SK-N-MC (cell line): ENCODE results near the gene SPDYC.

Experiments used
- DNase-seq: peaks from one replicate; pipeline ENCODE4 v3.0.0-alpha.2; 2011; ENCODE audit warnings: low read depth, low spot score
- H3K27ac ChIP-seq: fragments of 200-600 bp; sonication (generic); 2 replicates; pipeline ENCODE4 v1.5.1; 2016; ENCODE audit warnings: mixed run types
- H3K36me3 ChIP-seq: fragments of 200-600 bp; sonication (generic); 2 replicates; pipeline ENCODE4 v1.6.1; 2017; ENCODE audit warnings: antibody characterized with exemption, low read length, mixed read lengths; ENCODE audit not compliant: insufficient read depth
- H3K4me3 ChIP-seq: fragments of 200-600 bp; sonication (generic); 2 replicates; pipeline ENCODE4 v1.5.1; 2016
- H3K9ac ChIP-seq: fragments of 200-600 bp; sonication (generic); 2 replicates; pipeline ENCODE4 v1.8.0; 2017; ENCODE audit warnings: mixed run types, mixed read lengths; ENCODE audit not compliant: insufficient read length
- H3K9me3 ChIP-seq: fragments of 200-600 bp; sonication (generic); 2 replicates; pipeline ENCODE4 v1.6.1; 2017; ENCODE audit warnings: low read depth, mild to moderate bottlenecking, antibody characterized with exemption, low read length, moderate library complexity, mixed read lengths
- EZH2 ChIP-seq: fragments of 200-600 bp; sonication (generic); IDR thresholded peaks from one replicate; pipeline ENCODE4 v1.6.1; 2017; ENCODE audit warnings: antibody characterized with exemption
- FOXP2 ChIP-seq: optimal IDR thresholded peaks from 2 replicates; pipeline ENCODE3; 2011; ENCODE audit warnings: mild to moderate bottlenecking, moderate library complexity; ENCODE audit not compliant: insufficient read depth; ENCODE audit errors: extremely low read length, control extremely low read depth
- POLR2AphosphoS5 ChIP-seq: IDR thresholded peaks from 2 replicates; pipeline ENCODE4 v1.6.1; 2012; ENCODE audit warnings: mild to moderate bottlenecking, low read depth, low read length, borderline replicate concordance

SPDYC gene

DNA sequence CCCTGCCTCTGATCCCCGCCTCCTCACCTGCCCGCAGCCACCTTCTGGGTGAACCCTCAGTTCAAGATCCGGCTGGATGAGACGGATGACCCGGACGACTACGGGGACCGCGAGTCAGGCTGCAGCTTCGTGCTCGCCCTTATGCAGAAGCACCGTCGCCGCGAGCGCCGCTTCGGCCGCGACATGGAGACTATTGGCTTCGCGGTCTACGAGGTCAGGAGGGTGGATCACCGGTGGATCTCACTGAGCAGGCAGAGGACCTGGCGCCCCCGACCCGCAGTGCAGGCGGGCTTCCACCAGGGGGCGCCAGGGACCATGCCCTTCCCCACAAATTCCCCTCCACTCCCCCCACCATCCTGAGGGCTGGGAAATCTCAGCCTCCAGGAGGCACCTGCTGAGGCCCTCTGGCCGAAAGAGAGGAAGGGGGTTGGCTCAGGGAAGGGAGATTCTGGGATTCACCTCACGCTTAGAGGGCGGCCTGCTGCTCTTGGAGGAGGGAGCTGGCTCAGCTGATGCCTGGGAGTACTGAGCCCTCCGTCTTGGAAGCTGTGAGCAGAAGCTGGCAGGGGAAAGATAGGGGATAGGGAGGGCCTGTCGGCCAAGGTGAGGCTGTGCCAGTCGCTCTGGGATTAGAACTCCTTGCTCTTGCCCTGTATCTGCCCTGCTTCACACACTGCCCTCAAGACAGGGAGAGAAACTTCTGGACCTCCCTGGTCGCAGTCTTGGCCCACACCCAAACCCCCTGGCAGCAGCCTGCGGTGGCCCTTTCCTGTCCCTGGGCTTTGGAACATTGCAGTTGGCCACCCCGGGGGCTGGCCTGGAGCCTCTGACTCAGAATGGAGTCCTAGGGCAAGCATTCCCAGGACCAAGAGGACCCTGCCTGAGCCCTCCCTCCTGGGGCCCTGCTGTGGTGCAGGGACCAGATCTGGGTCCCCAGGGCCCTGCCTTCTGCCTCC is 34.9 kb downstream of the SPDYC start:
- no peak overlapping the region for H3K27ac ChIP-seq
- DNase-seq: peak; percentile 3
- H3K9ac ChIP-seq: no peak overlapping the region
- no peak overlapping the region for H3K4me3 ChIP-seq
- no peak for TF ChIP-seq EZH2
- no peak for TF ChIP-seq POLR2AphosphoS5
- no peak for TF ChIP-seq FOXP2
- H3K9me3 ChIP-seq: no peaks in the 10 kb centered on the region
- no peaks in the 10 kb centered on the region; the same call in 1 of the 2 replicates for H3K36me3 ChIP-seq

- Histone ChIP-seq H3K4me3 (no peak overlapping the region), H3K36me3 (no peaks in the 10 kb centered on the region; the same call in 1 of the 2 replicates), H3K27ac (no peak overlapping the region), H3K9ac (no peak overlapping the region), H3K9me3 (no peaks in the 10 kb centered on the region)
- TF ChIP-seq POLR2AphosphoS5 (no peak), FOXP2 (no peak), EZH2 (no peak)
- DNase-seq: no peak
Measured at GRCh38 chr11:65205602-65205967, 35.6 kb downstream of the SPDYC start.

- H3K27ac ChIP-seq: no peak overlapping the region
- no peak for TF ChIP-seq POLR2AphosphoS5
- no peak for TF ChIP-seq FOXP2
- TF ChIP-seq EZH2: no peak
Measured at GRCh38 chr11:65206441-65206841, 36.4 kb downstream of the SPDYC start.

DNA sequence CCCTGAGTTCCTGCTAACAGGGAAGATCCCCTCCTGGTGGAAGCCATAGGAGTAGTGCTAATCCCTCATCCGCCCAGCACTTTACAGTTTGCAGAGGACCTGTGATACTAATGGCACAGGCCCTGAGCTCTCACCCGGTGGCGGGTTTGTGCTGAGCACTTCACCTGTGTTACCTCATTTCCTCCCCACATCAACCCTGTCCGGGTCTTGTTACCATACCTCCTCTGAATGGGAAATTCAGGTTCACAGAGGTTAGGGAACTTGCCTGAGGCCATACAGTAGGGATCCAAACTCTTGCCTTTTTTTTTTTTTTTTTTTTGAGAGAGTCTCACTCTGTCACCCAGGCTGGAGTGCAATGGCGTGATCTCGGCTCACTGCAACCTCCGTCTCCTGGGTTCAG is 36.9 kb downstream of the SPDYC start:
- no peaks in the 10 kb centered on the region; the same call in 1 of the 2 replicates for H3K36me3 ChIP-seq

More at GRCh38 chr11:65206441-65206841, 36.4 kb downstream of the SPDYC start:
- no peak for DNase-seq
- no peak overlapping the region for H3K9ac ChIP-seq
- no peaks in the 10 kb centered on the region for H3K9me3 ChIP-seq
- no peak overlapping the region for H3K4me3 ChIP-seq
- no peaks in the 10 kb centered on the region; the same call in 1 of the 2 replicates for H3K36me3 ChIP-seq

GRCh38 chr11:65207918-65208784 is 38.1 kb downstream of the SPDYC start:
- TF ChIP-seq EZH2 (no peak), FOXP2 (no peak), POLR2AphosphoS5 (no peak)
- Histone ChIP-seq H3K9me3 (no peaks in the 10 kb centered on the region), H3K36me3 (no peaks in the 10 kb centered on the region; the same call in 1 of the 2 replicates), H3K9ac (no peak overlapping the region), H3K27ac (no peak overlapping the region), H3K4me3 (no peak overlapping the region)
- DNase-seq: no peak

More for the DNA sequence above, 36.9 kb downstream of the SPDYC start:
- Histone ChIP-seq H3K4me3 (no peak overlapping the region), H3K9ac (no peak overlapping the region), H3K27ac (no peak overlapping the region), H3K9me3 (no peaks in the 10 kb centered on the region)
- no peak for DNase-seq
- TF ChIP-seq EZH2 (no peak), POLR2AphosphoS5 (no peak), FOXP2 (no peak)

DNA sequence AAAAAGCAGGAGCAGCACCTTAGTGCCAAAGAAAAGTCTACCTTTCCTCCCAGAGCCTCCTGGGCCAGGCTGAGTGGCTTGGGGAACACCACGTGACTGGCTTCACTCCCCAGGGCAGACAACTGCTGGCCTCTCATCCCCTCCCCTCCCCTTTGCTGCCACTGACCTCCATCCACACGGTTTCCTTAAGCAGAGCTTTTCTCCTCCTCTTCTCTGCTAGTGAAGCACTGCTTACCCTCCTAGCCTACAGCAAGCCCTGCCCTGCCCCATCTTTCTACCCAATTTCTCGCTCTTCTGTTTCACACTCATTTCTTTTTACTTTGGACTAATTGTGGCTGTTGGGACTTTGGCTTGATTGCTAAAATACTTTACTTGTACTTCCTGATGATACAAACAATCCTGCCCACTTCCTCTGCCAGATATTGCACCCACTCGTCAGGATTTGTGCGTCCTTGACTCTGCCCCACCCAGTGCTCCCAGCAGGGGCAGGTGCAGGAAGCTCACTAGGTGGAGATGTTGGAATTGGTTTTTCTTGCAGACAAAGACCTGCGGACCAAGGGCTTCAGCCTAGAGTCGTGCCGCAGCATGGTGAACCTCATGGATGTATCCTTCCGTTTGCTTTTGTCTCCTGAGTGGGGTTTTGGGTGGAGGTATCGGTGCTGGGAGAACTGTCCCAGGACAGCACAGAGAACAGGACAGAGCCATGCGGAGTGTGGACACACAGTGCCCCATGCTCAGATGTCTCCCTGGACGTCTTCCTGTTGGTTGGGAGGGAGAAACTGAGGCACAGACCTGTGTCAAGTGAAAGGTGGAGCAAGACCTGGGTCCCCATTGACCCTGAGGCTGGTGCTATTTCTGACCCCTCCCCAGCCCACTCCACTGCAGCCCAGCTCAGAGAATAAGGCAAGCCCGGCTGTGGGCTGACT is 39.0 kb downstream of the SPDYC start:
- TF ChIP-seq POLR2AphosphoS5 (no peak), FOXP2 (no peak), EZH2 (no peak)
- DNase-seq: no peak
- Histone ChIP-seq H3K9ac (no peak overlapping the region), H3K27ac (no peak overlapping the region), H3K36me3 (no peaks in the 10 kb centered on the region; the same call in 1 of the 2 replicates), H3K4me3 (no peak overlapping the region), H3K9me3 (no peaks in the 10 kb centered on the region)

DNA sequence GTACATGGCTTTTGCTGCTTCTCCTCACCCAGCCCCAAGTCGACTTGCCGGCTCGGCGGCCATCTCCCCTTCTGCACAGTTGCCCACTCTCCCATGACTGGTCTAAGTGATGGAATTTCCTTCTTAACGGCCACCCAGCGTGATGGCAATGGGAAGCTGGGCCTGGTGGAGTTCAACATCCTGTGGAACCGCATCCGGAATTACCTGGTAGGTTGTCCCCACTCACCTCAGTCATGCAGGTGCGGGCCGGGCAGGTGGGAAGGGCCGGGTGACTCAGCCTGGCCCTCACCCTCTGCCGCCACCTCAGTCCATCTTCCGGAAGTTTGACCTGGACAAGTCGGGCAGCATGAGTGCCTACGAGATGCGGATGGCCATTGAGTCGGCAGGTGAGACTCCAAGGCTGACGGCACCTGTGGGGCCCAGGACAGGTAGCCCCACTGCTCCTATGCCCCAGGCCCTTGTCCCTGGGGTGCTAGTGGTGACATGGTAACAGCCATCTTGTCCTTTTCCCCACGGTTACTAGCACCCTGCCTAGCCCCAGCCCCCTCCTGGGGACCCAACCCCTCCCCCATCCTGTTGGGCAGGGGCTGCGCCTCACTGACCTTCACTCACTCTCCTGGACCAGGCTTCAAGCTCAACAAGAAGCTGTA is 39.8 kb downstream of the SPDYC start:
- H3K27ac ChIP-seq: no peak overlapping the region
- no peak overlapping the region for H3K9ac ChIP-seq
- no peak for TF ChIP-seq FOXP2
- TF ChIP-seq POLR2AphosphoS5: no peak
- no peak for TF ChIP-seq EZH2
- H3K4me3 ChIP-seq: no peak overlapping the region
- DNase-seq: no peak
- no peaks in the 10 kb centered on the region for H3K9me3 ChIP-seq
- no peaks in the 10 kb centered on the region; the same call in 1 of the 2 replicates for H3K36me3 ChIP-seq
